Muscle of leg (tissue), 11 donors: ENCODE data around the gene CAPN2. TPM values are rescaled to one million over a fixed set of nuclear protein-coding genes. Genes with fewer than 3 reads are reported as not detected.
A peak's percentile ranks its signal among the peaks of the same experiment; 100 is the strongest.
"Not testable (repeated sequence)": the region's sequence is repeated elsewhere in the genome, so short reads cannot be mapped to it uniquely, and the experiment has no call there.

Experiments used
- DNase-seq: peaks from one replicate; pipeline ENCODE4 v3.0.0; 2013
- H3K27ac ChIP-seq: one replicate; pipeline ENCODE4 v1.5.1; 2013; ENCODE audit warnings: mild to moderate bottlenecking, low read length, control low read depth
- H3K27me3 ChIP-seq: one replicate; pipeline ENCODE4 v1.6.1; 2013; ENCODE audit warnings: low read length; ENCODE audit not compliant: control insufficient read depth, insufficient read depth
- H3K36me3 ChIP-seq: one replicate; pipeline ENCODE4 v1.6.1; 2013; ENCODE audit warnings: low read length; ENCODE audit not compliant: control insufficient read depth, insufficient read depth
- H3K4me1 ChIP-seq: one replicate; pipeline ENCODE4 v1.6.1; 2013; ENCODE audit warnings: low read length; ENCODE audit not compliant: control insufficient read depth, insufficient read depth
- H3K4me3 ChIP-seq: one replicate; pipeline ENCODE4 v1.5.1; 2013; ENCODE audit warnings: low read length, control low read depth
- H3K9me3 ChIP-seq: replicated peaks from 2 replicates; pipeline ENCODE4 v1.6.1; 2013; ENCODE audit warnings: low read depth, low read length; ENCODE audit not compliant: control insufficient read depth
- WGBS: methylation state at CpG from one replicate; pipeline ENCODE4 v1.1.5; 2013; ENCODE audit warnings: missing lambda C conversion rate; ENCODE audit not compliant: insufficient coverage; 5-methylcytosine and 5-hydroxymethylcytosine counted together
- polyA plus RNA-seq, 8 donors: library from polyadenylated mRNA; unstranded; fragments of 120-200 nt; gene quantifications; one replicate each; pipeline versions ENCODE4 v1.2.1 to v1.2.3, GENCODE V29; 2013; ENCODE audit warnings: inconsistent platforms in 1 of 8, low replicate concordance in 1 of 8; ENCODE audit not compliant: insufficient read length in 8 of 8, insufficient read depth in 1 of 8
- total RNA-seq: library from RNA; stranded (reverse); fragments of 120-200 nt; gene quantifications from one replicate; pipeline ENCODE4 v1.2.4, GENCODE V29; 2013

The CAPN2 gene
- total and polyA plus RNA-seq, 9 donors = 82.6 to 130 (median 99.1) TPM

DNA sequence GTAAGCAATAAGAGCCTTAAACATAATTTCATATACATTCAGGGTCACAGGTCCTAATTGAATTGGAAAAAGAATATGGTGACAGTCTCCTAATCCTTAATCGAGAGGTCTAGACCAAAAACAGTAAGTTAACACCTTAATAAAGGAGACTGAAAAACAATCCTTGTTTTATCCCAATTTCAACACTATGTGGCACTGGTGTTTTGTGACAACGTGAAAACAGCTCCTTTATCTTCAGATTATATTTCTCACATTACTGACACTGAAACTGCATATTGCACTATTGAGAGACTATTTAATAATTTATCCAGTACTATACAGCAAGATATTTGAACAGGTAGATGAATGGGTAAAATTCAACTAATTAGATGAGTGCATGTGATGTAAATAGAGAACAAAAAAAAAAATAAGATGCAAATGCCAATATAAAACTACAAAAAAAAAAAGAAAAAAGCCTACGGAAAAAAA is 99.3 kb downstream of the CAPN2 start:
- Histone ChIP-seq H3K27ac (no peak overlapping the region), H3K4me1 (no peaks in the 10 kb centered on the region), H3K27me3 (no peaks in the 10 kb centered on the region), H3K4me3 (no peak overlapping the region), H3K9me3 (peaks cover 2% of the 10 kb centered on the region), H3K36me3 (peaks cover 20% of the 10 kb centered on the region)
- peak; percentile 57 for DNase-seq
- no CpG with 5 or more reads among the region's 3 CpGs for WGBS

DNA sequence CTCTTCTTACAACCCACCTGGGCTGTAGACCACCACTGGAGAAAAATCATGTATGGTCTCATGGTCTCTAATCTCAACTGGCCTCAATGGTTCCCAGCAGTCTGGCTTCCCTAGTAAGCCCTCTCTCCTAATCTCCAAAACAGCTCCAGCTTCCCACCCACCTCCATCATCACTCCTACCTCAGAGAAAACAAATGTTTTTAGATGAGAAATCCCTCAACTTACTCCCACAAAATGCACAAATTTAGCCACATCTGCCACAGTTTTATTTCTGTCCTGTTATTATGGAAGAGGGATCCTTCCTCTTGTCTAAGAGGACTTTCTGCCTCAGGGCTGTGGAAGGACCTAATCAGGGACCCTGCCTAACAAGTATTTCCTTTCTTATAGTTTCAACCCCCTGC is 101.3 kb downstream of the CAPN2 start:
- H3K36me3 ChIP-seq = peaks cover 20% of the 10 kb centered on the region
- no peak overlapping the region for H3K4me3 ChIP-seq
- H3K27me3 ChIP-seq = no peaks in the 10 kb centered on the region
- H3K4me1 ChIP-seq = no peaks in the 10 kb centered on the region
- no peak overlapping the region for H3K27ac ChIP-seq
- H3K9me3 ChIP-seq = no peaks in the 10 kb centered on the region
- no peak for DNase-seq

DNA sequence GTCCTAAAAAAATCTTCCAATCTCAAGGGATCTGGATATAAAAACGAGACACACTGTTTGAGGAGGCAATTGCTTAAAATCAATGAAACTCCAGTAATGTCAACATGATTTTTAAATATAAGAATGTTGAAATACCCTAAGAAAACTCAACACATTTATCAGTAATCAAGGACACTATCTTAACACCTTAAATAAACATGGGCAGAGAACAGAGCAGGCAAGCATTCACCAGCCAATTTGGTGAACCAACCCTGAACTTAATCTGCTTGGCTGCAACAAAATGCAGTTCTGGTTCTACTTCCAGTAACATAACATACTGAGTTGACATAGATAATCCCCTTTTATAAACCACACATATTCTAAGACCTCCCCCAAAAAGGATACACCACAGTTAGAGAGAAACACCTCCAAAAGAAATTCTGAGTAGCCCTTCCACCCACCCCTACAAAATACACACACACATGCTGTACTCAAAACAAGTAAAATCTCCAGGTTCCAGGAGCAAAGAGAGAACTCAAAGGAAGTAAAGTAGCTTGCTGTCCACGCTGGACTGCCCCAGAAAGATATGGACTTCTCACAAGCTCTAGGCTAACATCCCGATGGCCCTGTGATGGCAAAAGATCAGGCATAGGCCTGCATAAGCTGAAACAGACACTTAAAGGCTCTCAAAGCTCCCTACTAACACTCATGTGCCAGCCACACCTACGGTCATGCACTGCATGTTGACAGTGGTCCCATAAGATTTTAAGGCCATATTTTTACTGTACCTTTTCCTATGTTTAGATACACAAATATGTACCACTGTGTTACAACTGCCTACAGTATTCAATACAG is 102.9 kb downstream of the CAPN2 start:
- no peak overlapping the region for H3K27ac ChIP-seq
- H3K9me3 ChIP-seq = no peaks in the 10 kb centered on the region
- H3K36me3 ChIP-seq = peaks cover 20% of the 10 kb centered on the region
- no peaks in the 10 kb centered on the region for H3K4me1 ChIP-seq
- H3K4me3 ChIP-seq = no peak overlapping the region
- no peaks in the 10 kb centered on the region for H3K27me3 ChIP-seq
- 79% methylated on average over 2 of the region's 4 CpGs for WGBS
- no peak for DNase-seq

DNA sequence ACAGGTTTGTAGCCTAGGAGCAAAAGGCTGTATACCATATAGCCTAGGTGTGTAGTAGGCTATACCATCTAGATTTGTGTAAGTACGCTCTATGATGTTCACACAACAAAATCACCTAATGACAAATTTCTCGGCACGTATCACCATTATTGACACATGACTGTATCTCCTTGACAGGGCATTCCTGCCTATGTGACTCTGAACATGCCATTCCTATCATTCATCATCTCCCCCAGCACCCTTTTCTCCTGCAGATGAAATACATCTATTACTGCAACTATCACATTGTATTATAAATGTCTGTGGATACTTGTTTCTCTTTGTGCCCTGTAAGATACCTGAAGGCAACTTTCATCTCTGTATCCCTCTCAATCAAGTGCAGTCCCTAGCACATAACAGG is 103.5 kb downstream of the CAPN2 start:
- Histone ChIP-seq H3K9me3 (no peaks in the 10 kb centered on the region), H3K4me1 (peaks cover under 1% of the 10 kb centered on the region), H3K4me3 (no peak overlapping the region), H3K36me3 (peaks cover 20% of the 10 kb centered on the region), H3K27me3 (no peaks in the 10 kb centered on the region), H3K27ac (no peak overlapping the region)
- 100% methylated on average over 3 of the region's 3 CpGs for WGBS
- DNase-seq = no peak

DNA sequence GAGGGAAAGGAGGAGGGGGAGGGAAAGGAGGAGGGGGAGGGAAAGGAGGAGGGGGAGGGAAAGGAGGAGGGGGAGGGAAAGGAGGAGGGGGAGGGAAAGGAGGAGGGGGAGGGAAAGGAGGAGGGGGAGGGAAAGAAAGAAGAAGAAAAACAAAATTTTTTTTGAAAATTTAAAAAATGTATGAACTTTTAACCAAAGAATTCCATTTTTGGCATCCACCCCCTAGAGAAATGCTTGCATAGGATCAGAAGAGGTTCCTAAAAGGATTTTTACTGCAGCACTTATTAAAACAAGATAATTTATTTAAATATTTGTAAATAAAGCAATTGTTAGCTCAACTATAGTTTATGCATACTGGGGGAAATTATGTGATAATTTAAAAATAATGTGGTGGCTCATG is 104.9 kb downstream of the CAPN2 start:
- not testable (repeated sequence) for H3K4me3 ChIP-seq, H3K9me3 ChIP-seq, DNase-seq, H3K27me3 ChIP-seq, H3K27ac ChIP-seq, H3K4me1 ChIP-seq
- peaks cover 17% of the 10 kb centered on the region for H3K36me3 ChIP-seq

DNA sequence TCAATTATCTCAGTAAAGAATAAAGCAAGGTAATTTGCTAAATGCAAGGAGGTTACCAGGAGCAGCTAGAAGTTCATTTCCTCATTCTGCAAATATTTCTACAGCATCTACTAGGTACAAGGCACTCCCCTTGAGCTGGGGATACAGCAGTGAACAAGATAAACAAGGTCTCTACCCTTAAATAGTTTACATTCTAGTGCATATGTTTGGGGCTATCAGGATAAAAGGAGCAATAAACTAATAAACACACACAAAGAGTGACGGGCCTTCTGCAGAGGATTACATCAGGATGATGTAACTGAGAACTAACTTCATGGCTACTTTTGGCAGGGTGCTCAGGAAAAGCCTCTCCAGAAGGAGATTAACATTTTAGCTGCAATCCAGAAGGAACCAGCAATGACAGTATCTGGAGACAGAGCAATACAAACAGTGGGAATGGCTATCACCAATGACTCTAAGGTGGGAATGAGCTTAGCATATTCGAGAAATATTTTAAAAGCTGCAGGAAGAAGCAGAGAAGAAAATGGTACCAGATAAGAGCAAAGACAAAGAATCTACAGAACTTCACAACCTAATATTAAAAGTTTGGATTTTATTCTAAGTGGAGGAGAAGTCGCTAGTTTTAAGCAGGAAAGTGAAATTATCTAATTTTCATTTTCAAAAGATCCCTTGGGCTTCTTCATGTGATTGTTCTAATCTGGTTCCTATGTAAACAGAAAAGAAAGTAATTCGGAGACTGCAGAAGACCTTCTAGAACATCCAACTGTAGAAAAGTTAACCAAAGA is 107.6 kb downstream of the CAPN2 start:
- WGBS = no CpG with 5 or more reads among the region's 4 CpGs
- Histone ChIP-seq H3K27me3 (no peaks in the 10 kb centered on the region), H3K4me1 (peaks cover 3% of the 10 kb centered on the region), H3K36me3 (no peaks in the 10 kb centered on the region), H3K9me3 (no peaks in the 10 kb centered on the region), H3K27ac (no peak overlapping the region), H3K4me3 (no peak overlapping the region)
- DNase-seq = peak; percentile 55

DNA sequence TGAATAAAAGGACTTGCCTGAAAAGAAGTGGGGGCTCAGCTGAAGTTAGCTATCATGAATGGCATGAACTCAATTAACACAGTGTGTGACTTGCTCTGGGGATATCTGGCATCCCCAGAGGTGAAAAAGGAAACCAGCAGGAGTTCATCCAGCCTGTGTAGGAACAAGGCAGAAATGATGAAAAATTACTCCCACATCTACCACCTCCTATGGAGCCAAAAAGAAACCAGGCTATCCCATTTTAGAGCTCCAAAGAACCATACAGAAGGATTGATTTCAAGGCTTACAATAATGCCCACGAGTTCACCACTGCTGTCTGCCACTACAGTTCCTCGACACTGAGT is 108.1 kb downstream of the CAPN2 start:
- no peaks in the 10 kb centered on the region for H3K36me3 ChIP-seq
- no peaks in the 10 kb centered on the region for H3K9me3 ChIP-seq
- DNase-seq = no peak
- no peak overlapping the region for H3K27ac ChIP-seq
- no peaks in the 10 kb centered on the region for H3K27me3 ChIP-seq
- WGBS = 88% methylated on average over 1 of the region's 2 CpGs
- H3K4me1 ChIP-seq = peaks cover 3% of the 10 kb centered on the region
- H3K4me3 ChIP-seq = no peak overlapping the region

DNA sequence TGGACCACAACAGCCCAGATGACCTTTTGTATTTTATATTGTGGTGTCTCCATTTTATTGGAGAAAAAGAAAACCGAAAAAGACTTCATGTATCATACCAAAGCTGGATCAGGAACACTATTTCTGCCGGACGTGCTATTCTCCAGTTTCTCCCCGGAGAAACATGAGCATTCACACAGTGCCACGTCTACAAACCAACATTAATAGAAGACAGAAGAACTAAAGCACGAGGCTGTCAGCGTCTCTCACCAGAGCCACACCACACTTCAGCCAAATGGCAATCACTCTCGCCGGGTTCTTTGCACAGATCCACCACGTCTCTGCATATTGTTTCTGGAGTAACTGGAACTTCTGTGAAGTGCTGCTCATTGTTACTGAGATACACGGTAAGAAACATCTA is 108.6 kb downstream of the CAPN2 start:
- Histone ChIP-seq H3K27ac (no peak overlapping the region), H3K4me1 (peaks cover 3% of the 10 kb centered on the region), H3K27me3 (no peaks in the 10 kb centered on the region), H3K4me3 (no peak overlapping the region), H3K36me3 (no peaks in the 10 kb centered on the region), H3K9me3 (no peaks in the 10 kb centered on the region)
- no peak for DNase-seq
- 50% methylated on average over 2 of the region's 11 CpGs for WGBS

DNA sequence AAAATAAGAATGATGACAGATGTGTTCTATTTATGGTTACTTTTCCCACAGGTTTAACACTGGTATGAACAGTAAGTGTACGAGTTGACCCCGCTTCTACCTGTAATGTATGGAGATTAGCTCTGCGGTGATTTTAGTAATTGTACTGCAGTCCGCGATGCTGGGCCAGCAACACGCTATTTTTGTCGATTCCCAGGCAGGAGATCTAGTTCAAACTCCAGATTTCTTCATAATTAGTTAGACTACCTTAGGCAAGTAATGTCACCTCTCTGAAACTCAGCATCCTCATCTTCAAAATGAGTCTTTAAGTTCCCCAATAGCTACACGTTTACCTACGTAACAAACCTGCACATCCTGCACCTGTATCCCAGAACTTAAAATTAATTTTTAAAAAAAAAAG is 111.9 kb downstream of the CAPN2 start:
- DNase-seq = no peak
- H3K36me3 ChIP-seq = no peaks in the 10 kb centered on the region
- no peak overlapping the region for H3K4me3 ChIP-seq
- no peaks in the 10 kb centered on the region for H3K9me3 ChIP-seq
- no peaks in the 10 kb centered on the region for H3K27me3 ChIP-seq
- H3K4me1 ChIP-seq = peaks cover 3% of the 10 kb centered on the region
- WGBS = 94% methylated on average over 3 of the region's 9 CpGs
- H3K27ac ChIP-seq = no peak overlapping the region

DNA sequence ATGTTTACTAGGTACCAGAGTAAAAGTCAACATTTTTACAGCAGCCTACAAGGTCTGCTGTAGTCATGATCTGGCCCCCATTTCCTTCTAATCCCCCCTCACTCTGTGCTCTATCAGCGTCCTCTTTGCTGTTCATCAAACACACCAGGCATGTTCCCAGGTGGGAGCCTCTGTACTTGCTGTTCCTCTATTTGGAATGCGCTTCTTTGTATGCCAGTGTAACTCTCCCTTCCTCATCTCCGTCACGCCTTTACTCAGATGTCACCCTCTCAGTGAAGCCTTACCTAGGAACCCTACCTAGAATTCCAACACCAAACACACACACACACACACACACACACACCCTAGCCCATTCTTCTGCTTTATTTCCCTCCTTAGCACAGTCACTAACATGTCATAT is 112.4 kb downstream of the CAPN2 start:
- DNase-seq = no peak
- no peaks in the 10 kb centered on the region for H3K36me3 ChIP-seq
- no peaks in the 10 kb centered on the region for H3K9me3 ChIP-seq
- H3K27me3 ChIP-seq = no peaks in the 10 kb centered on the region
- H3K4me3 ChIP-seq = no peak overlapping the region
- H3K4me1 ChIP-seq = peaks cover 3% of the 10 kb centered on the region
- WGBS = 77% methylated on average over 4 of the region's 4 CpGs
- no peak overlapping the region for H3K27ac ChIP-seq
